ENCODE measurements around the gene COMMD3.

DNA sequence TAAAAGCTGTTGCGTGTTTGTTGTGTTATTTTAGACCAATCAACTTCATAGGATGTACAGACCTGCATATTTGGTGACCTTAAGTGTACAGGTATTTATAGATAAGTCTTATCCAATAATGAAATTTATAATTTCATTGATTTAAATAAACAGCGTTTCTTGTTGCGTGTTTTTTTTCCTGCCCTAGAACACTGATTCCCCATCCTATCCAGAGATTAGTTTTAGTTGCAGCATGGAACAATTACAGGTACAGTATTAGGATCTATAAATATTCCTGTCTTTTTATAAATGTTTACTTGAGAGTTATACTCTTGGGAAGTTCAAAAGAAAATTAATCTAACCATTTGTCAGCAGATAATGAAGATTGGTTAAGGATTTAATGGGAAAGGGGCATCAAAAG is 2.6 kb downstream of the COMMD3 start:
- TF ChIP-seq IRF1 (CRISPR knock-in tag; IDR thresholded peaks at IDR 0.05) (no peak), ZNF317 (CRISPR knock-in tag; IDR thresholded peaks at IDR 0.05; ENCODE audit: borderline replicate concordance, low read depth) (no peak), CREB1 (CRISPR knock-in tag; IDR thresholded peaks at IDR 0.05) (no peak), JUN (CRISPR knock-in tag; IDR thresholded peaks at IDR 0.05) (no peak), KAT7 (CRISPR knock-in tag; IDR thresholded peaks at IDR 0.05; ENCODE audit: borderline replicate concordance) (no peak), TEAD4 (CRISPR knock-in tag; IDR thresholded peaks at IDR 0.05) (no peak), NFATC4 (CRISPR knock-in tag; IDR thresholded peaks at IDR 0.05) (no peak), MXD4 (CRISPR knock-in tag; IDR thresholded peaks at IDR 0.05; ENCODE audit: borderline replicate concordance) (no peak), ZNF121 (CRISPR knock-in tag; IDR thresholded peaks at IDR 0.05) (no peak), ZNF219 (CRISPR knock-in tag; IDR thresholded peaks at IDR 0.05; ENCODE audit: borderline replicate concordance) (no peak)
- TF ChIP-seq, protein P1, sequence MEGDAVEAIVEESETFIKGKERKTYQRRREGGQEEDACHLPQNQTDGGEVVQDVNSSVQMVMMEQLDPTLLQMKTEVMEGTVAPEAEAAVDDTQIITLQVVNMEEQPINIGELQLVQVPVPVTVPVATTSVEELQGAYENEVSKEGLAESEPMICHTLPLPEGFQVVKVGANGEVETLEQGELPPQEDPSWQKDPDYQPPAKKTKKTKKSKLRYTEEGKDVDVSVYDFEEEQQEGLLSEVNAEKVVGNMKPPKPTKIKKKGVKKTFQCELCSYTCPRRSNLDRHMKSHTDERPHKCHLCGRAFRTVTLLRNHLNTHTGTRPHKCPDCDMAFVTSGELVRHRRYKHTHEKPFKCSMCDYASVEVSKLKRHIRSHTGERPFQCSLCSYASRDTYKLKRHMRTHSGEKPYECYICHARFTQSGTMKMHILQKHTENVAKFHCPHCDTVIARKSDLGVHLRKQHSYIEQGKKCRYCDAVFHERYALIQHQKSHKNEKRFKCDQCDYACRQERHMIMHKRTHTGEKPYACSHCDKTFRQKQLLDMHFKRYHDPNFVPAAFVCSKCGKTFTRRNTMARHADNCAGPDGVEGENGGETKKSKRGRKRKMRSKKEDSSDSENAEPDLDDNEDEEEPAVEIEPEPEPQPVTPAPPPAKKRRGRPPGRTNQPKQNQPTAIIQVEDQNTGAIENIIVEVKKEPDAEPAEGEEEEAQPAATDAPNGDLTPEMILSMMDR (IDR thresholded peaks at IDR 0.05), result no peak
- TF ChIP-seq, protein P2, sequence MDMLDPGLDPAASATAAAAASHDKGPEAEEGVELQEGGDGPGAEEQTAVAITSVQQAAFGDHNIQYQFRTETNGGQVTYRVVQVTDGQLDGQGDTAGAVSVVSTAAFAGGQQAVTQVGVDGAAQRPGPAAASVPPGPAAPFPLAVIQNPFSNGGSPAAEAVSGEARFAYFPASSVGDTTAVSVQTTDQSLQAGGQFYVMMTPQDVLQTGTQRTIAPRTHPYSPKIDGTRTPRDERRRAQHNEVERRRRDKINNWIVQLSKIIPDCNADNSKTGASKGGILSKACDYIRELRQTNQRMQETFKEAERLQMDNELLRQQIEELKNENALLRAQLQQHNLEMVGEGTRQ (CRISPR knock-in tag; IDR thresholded peaks at IDR 0.05), result no peak
